DMS153 (cell line): ENCODE measurements around the gene CORO2B.
"Not testable (repeated sequence)": the region's sequence is repeated elsewhere in the genome, so short reads cannot be mapped to it uniquely, and the experiment has no call there.

Source experiments
- DNase-seq: peaks from one replicate; lab custom pipeline; 2025; lab: John Stamatoyannopoulos, UW

CORO2B gene

GRCh38 chr15:68676011-68676605 is 97.3 kb downstream of the CORO2B start:
- no peak for DNase-seq

- no peak for DNase-seq
Observed at GRCh38 chr15:68676926-68677325, 98.1 kb downstream of the CORO2B start.

- no peak for DNase-seq
Observed at GRCh38 chr15:68677996-68678395, 99.2 kb downstream of the CORO2B start.

GRCh38 chr15:68678746-68679145 is 100.0 kb downstream of the CORO2B start:
- no peak for DNase-seq

- no peak for DNase-seq
Observed at GRCh38 chr15:68679161-68679560, 100.4 kb downstream of the CORO2B start.

- no peak for DNase-seq
Observed at GRCh38 chr15:68679961-68680371, 101.2 kb downstream of the CORO2B start.

GRCh38 chr15:68680756-68681155 is 102.0 kb downstream of the CORO2B start:
- DNase-seq, result not testable (repeated sequence)

- no peak for DNase-seq
Observed at GRCh38 chr15:68681836-68682235, 103.0 kb downstream of the CORO2B start.

GRCh38 chr15:68682330-68682729 is 103.5 kb downstream of the CORO2B start:
- no peak for DNase-seq

- no peak for DNase-seq
Observed at GRCh38 chr15:68683026-68683425, 104.2 kb downstream of the CORO2B start.

- no peak for DNase-seq
Observed at GRCh38 chr15:68683551-68683950, 104.8 kb downstream of the CORO2B start.

- no peak for DNase-seq
Observed at GRCh38 chr15:68684476-68684875, 105.7 kb downstream of the CORO2B start.

- no peak for DNase-seq
Observed at GRCh38 chr15:68687136-68687735, 108.4 kb downstream of the CORO2B start.

- peak; percentile 1 for DNase-seq
Observed at GRCh38 chr15:68691705-68692104, 112.9 kb downstream of the CORO2B start.

GRCh38 chr15:68693071-68693470 is 114.3 kb downstream of the CORO2B start:
- no peak for DNase-seq

GRCh38 chr15:68694111-68694510 is 115.3 kb downstream of the CORO2B start:
- no peak for DNase-seq

- no peak for DNase-seq
Observed at GRCh38 chr15:68695061-68695595, 116.3 kb downstream of the CORO2B start.

GRCh38 chr15:68696414-68697363 is 117.9 kb downstream of the CORO2B start:
- no peak for DNase-seq

GRCh38 chr15:68697711-68698690 is 119.2 kb downstream of the CORO2B start:
- DNase-seq, result no peak

- DNase-seq, result no peak
Observed at GRCh38 chr15:68698708-68699107, 119.9 kb downstream of the CORO2B start.

- no peak for DNase-seq
Observed at GRCh38 chr15:68699124-68699880, 120.5 kb downstream of the CORO2B start.
